Suprapubic skin (tissue), 4 donors: ENCODE results near the gene TTLL5. TPM values are rescaled to one million over a fixed set of nuclear protein-coding genes. Genes with fewer than 3 reads are reported as not detected.
A peak's percentile ranks its signal among the peaks of the same experiment; 100 is the strongest.

ENCODE experiments used
- DNase-seq, 2 donors: peaks; one replicate each; pipeline ENCODE4 v3.0.0-alpha.2; 2019; ENCODE audit warnings: low spot score in 2 of 2
- H3K27ac ChIP-seq: fragments of 200-600 bp; sonication (generic); one replicate; pipeline ENCODE4 v1.5.1; 2019
- H3K27me3 ChIP-seq: fragments of 200-600 bp; sonication (generic); one replicate; pipeline ENCODE4 v1.5.1; 2019
- H3K36me3 ChIP-seq: fragments of 200-600 bp; sonication (generic); one replicate; pipeline ENCODE4 v1.5.1; 2019
- H3K4me1 ChIP-seq: fragments of 200-600 bp; sonication (generic); one replicate; pipeline ENCODE4 v1.5.1; 2019
- H3K4me3 ChIP-seq: fragments of 200-600 bp; sonication (generic); one replicate; pipeline ENCODE4 v1.5.1; 2019; ENCODE audit warnings: mild to moderate bottlenecking
- H3K9me3 ChIP-seq: fragments of 200-600 bp; sonication (generic); one replicate; pipeline ENCODE4 v1.5.1; 2019
- EP300 ChIP-seq: sonication (generic); formaldehyde crosslinking; IDR thresholded peaks from one replicate; pipeline ENCODE4 v1.6.1; 2017; ENCODE audit warnings: antibody characterized with exemption
- POLR2A ChIP-seq, 2 donors: fragments of 450-650 bp; IDR thresholded peaks; one replicate each; pipeline ENCODE4 v1.6.1; 2017; ENCODE audit warnings: antibody characterized with exemption in 2 of 2, mild to moderate bottlenecking in 2 of 2, moderate library complexity in 2 of 2
- POLR2AphosphoS5 ChIP-seq, 3 donors: sonication (generic); formaldehyde crosslinking; IDR thresholded peaks; one replicate each; pipeline ENCODE4 v1.6.1; 2017; ENCODE audit warnings: antibody characterized with exemption in 3 of 3
- WGBS: methylation state at CpG from one replicate; pipeline ENCODE4 v1.1.5; 2018; 5-methylcytosine and 5-hydroxymethylcytosine counted together
- total RNA-seq, 4 donors: library from RNA; depleted of rRNA; stranded (reverse); fragments of >200 nt; gene quantifications; one replicate each; pipeline ENCODE4 v1.1.0, GENCODE V29; 2016
- TF ChIP-seq, protein P1 (sequence below), 2 donors: fragments of 200-600 bp in 1 of 2; fragments of 450-650 bp in 1 of 2; sonication (generic) in 1 of 2; IDR thresholded peaks; one replicate each; pipeline ENCODE4 v1.5.1; 2016 to 2019; ENCODE audit warnings: antibody characterized with exemption in 2 of 2, mild to moderate bottlenecking in 1 of 2, moderate library complexity in 1 of 2

The TTLL5 gene
- total RNA-seq, 4 donors from 2014 or later, result 24.4 to 56.4 (median 34.8) TPM

DNA sequence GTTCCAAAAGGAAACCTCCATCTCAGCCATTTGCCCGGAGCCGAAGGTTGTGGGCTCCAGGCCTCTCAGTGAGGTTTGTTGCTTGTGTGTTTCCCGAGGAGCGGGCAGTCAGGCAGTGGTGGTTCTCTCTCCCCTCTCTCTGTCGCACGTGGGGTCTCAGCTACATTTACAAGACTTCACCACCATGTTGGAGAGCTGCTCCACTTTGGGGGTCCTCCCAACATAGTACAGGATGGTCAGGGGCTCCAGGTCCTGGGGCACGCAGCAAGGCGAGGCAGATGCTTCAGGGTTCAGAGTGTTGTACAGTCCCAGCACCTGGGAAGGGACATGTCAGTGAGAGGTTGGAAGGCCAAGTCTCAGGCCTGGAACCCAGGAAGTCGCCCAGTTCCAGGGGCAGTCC lies 298.0 kb downstream of the TTLL5 start:
- H3K36me3 ChIP-seq, result peaks cover 33% of the 10 kb centered on the region
- no peaks in the 10 kb centered on the region for H3K27me3 ChIP-seq
- H3K9me3 ChIP-seq, result no peaks in the 10 kb centered on the region
- WGBS, result 97% methylated on average over 9 of the region's 9 CpGs
- TF ChIP-seq POLR2A (IDR thresholded peaks at IDR 0.05) (no peak), EP300 (no peak), POLR2AphosphoS5 (IDR thresholded peaks at IDR 0.05) (no peak)
- TF ChIP-seq, protein P1, sequence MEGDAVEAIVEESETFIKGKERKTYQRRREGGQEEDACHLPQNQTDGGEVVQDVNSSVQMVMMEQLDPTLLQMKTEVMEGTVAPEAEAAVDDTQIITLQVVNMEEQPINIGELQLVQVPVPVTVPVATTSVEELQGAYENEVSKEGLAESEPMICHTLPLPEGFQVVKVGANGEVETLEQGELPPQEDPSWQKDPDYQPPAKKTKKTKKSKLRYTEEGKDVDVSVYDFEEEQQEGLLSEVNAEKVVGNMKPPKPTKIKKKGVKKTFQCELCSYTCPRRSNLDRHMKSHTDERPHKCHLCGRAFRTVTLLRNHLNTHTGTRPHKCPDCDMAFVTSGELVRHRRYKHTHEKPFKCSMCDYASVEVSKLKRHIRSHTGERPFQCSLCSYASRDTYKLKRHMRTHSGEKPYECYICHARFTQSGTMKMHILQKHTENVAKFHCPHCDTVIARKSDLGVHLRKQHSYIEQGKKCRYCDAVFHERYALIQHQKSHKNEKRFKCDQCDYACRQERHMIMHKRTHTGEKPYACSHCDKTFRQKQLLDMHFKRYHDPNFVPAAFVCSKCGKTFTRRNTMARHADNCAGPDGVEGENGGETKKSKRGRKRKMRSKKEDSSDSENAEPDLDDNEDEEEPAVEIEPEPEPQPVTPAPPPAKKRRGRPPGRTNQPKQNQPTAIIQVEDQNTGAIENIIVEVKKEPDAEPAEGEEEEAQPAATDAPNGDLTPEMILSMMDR (IDR thresholded peaks at IDR 0.05), result no peak
- DNase-seq, result no peak
- no peaks in the 10 kb centered on the region for H3K4me1 ChIP-seq
- H3K27ac ChIP-seq, result no peak overlapping the region
- H3K4me3 ChIP-seq, result no peak overlapping the region

DNA sequence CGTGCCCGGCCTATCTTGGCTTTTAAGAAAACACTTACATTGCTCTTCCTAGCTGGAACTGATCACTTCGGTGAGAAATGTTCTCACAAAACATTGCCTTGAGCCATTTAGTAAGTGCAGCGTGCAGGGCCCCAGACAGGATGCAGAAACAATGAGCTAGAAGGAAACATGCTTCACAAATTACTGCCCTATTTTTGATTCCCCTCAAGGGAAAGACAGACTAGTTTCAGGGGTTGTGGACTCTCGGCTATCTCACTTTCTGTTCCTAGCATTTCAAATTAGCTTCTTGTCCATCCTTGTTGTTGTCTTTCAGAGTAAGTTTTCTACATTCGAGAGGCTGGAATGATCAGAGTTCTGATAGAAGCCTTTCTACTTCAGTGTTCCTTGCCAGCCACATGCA lies 299.2 kb downstream of the TTLL5 start:
- Histone ChIP-seq H3K27me3 (no peaks in the 10 kb centered on the region), H3K36me3 (peaks cover 41% of the 10 kb centered on the region), H3K4me1 (no peaks in the 10 kb centered on the region), H3K9me3 (no peaks in the 10 kb centered on the region), H3K4me3 (no peak overlapping the region), H3K27ac (no peak overlapping the region)
- TF ChIP-seq POLR2AphosphoS5 (IDR thresholded peaks at IDR 0.05), result no peak
- no peak for TF ChIP-seq EP300
- TF ChIP-seq POLR2A (IDR thresholded peaks at IDR 0.05), result no peak
- TF ChIP-seq, protein P1 (IDR thresholded peaks at IDR 0.05), result no peak
- WGBS, result 54% methylated on average over 6 of the region's 6 CpGs
- DNase-seq, result no peak

DNA sequence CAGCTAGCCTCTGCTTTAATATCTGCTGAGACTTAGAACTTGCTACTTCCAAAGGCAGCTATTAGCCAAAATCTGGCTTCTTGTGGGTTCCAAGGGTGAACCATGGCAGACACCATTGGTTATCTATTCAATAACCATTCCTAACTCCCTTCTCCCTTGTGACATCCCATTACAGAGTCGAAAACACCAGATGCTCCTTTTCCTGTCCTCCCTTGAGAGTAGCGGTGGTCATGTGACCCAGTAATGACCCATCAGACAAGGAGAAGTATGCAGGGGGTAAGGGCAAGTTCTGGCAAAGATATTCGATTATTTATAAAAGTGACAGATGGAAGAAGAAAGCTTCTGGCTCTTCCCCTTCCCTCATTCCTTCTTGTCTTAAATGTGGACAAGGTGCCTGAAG lies 300.6 kb downstream of the TTLL5 start:
- H3K9me3 ChIP-seq, result no peaks in the 10 kb centered on the region
- H3K36me3 ChIP-seq, result peaks cover 43% of the 10 kb centered on the region
- H3K4me3 ChIP-seq, result no peak overlapping the region
- TF ChIP-seq POLR2AphosphoS5 (IDR thresholded peaks at IDR 0.05) (no peak), EP300 (no peak)
- no peaks in the 10 kb centered on the region for H3K27me3 ChIP-seq
- no peak for DNase-seq
- 76% methylated on average over 3 of the region's 3 CpGs for WGBS
- no peak overlapping the region for H3K27ac ChIP-seq
- no peaks in the 10 kb centered on the region for H3K4me1 ChIP-seq

DNA sequence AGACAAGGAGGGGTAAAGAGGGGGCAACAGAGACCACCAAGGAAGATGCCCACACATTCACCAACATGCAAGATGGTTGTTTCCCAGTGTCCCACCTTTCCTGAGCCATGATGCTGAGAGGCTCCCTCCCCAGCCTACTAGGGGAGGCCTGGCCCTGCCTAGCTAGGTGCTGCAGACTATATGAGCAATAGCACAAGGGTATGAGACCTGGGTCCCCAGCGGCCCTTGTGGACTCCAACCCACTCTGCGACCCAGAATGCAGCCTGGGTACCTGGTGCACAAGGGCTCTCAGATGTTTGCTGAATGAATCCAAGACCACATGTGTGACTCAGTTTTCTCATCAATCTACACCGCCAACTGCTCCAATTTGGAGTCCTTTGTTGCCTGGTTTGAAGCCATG lies 306.8 kb downstream of the TTLL5 start:
- peaks cover 28% of the 10 kb centered on the region for H3K36me3 ChIP-seq

DNA sequence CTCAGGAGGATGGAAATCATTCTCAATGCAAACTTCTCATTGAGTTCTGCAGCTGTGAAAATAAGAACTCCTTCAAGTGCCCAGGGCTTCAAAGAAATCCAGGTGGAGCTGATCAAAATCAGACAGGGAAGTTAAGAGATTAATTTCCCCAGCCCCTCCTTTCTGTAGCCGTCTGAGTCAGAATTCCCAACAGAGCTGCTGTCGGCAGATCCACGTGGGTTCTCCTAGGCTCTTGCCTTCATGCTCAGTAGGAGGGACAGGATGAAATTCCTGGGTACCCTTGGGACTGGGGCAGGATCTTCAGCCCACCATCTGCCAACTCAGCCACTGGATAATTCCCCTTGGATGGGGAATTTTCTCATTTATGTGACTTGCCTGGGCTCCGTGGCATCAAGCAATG lies 307.4 kb downstream of the TTLL5 start:
- Histone ChIP-seq H3K9me3 (no peaks in the 10 kb centered on the region), H3K27me3 (no peaks in the 10 kb centered on the region), H3K27ac (peak overlapping the region; percentile 49), H3K4me1 (peaks cover 8% of the 10 kb centered on the region), H3K4me3 (no peak overlapping the region), H3K36me3 (peaks cover 23% of the 10 kb centered on the region)
- DNase-seq, result no peak
- no peak for TF ChIP-seq EP300
- no peak for TF ChIP-seq POLR2A (IDR thresholded peaks at IDR 0.05)
- TF ChIP-seq, protein P1 (IDR thresholded peaks at IDR 0.05), result no peak
- TF ChIP-seq POLR2AphosphoS5 (IDR thresholded peaks at IDR 0.05), result no peak
- 46% methylated on average over 4 of the region's 4 CpGs for WGBS

More for the DNA sequence above, 306.8 kb downstream of the TTLL5 start:
- no peak overlapping the region for H3K4me3 ChIP-seq
- H3K9me3 ChIP-seq, result no peaks in the 10 kb centered on the region
- no peak for DNase-seq
- TF ChIP-seq EP300 (no peak), POLR2AphosphoS5 (IDR thresholded peaks at IDR 0.05) (no peak), POLR2A (IDR thresholded peaks at IDR 0.05) (no peak)
- TF ChIP-seq, protein P1 (IDR thresholded peaks at IDR 0.05), result no peak
- WGBS, result 88% methylated on average over 3 of the region's 3 CpGs
- no peaks in the 10 kb centered on the region for H3K27me3 ChIP-seq
- peaks cover 8% of the 10 kb centered on the region for H3K4me1 ChIP-seq
- no peak overlapping the region for H3K27ac ChIP-seq

DNA sequence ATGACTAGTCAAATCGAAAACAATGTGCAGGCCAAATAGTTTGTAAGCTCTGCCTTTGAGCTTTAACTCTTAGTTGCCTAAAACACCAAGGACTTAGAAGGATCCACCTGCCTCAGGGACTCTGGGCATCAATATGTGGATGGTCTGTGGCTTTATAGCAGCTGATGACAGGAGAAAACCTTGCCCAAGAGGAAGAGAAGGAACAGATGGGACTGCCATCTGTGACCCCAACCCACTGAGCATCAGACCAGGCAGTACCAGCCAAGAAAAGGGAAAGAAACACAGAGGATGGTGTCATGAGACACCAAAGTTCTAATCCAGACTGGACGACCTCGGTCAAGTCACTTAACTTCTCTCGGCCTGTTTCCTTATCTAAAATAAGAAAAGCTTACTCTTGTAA lies 308.1 kb downstream of the TTLL5 start:
- no peak overlapping the region for H3K4me3 ChIP-seq
- TF ChIP-seq, protein P1 (IDR thresholded peaks at IDR 0.05), result no peak
- H3K4me1 ChIP-seq, result peaks cover 8% of the 10 kb centered on the region
- peaks cover 17% of the 10 kb centered on the region for H3K36me3 ChIP-seq
- H3K9me3 ChIP-seq, result no peaks in the 10 kb centered on the region
- H3K27ac ChIP-seq, result peak overlapping the region; percentile 49
- WGBS, result 75% methylated on average over 4 of the region's 4 CpGs
- H3K27me3 ChIP-seq, result no peaks in the 10 kb centered on the region
- no peak for DNase-seq
